Stomach smooth muscle (tissue), 2 donors: ENCODE data around the gene DEGS1.
"Not testable (repeated sequence)": the region's sequence is repeated elsewhere in the genome, so short reads cannot be mapped to it uniquely, and the experiment has no call there.

Experiments
- H3K27ac ChIP-seq: one replicate; pipeline ENCODE4 v1.7.0; 2013; ENCODE audit warnings: mild to moderate bottlenecking, low read length, inconsistent platforms
- H3K27me3 ChIP-seq, 2 donors: one replicate each; pipeline ENCODE4 v1.7.0; 2013; ENCODE audit warnings: low read length in 2 of 2; ENCODE audit not compliant: insufficient read depth in 2 of 2, control insufficient read depth in 1 of 2
- H3K36me3 ChIP-seq, 2 donors: one replicate each; pipeline ENCODE4 v1.7.0; 2013; ENCODE audit warnings: low read length in 2 of 2; ENCODE audit not compliant: control insufficient read depth in 2 of 2, insufficient read depth in 2 of 2
- H3K4me1 ChIP-seq: one replicate; pipeline ENCODE4 v1.7.0; 2013; ENCODE audit warnings: low read length; ENCODE audit not compliant: control insufficient read depth, insufficient read depth
- H3K4me3 ChIP-seq, 2 donors: one replicate each; pipeline ENCODE4 v1.7.0; 2013; ENCODE audit warnings: low read length in 2 of 2
- H3K9ac ChIP-seq, 2 donors: one replicate each; pipeline ENCODE4 v1.7.0; 2013; ENCODE audit warnings: low read length in 2 of 2, mild to moderate bottlenecking in 1 of 2
- H3K9me3 ChIP-seq, 2 donors: one replicate each; pipeline ENCODE4 v1.7.0; 2013; ENCODE audit warnings: low read length in 2 of 2; ENCODE audit not compliant: control insufficient read depth in 2 of 2
- donor health status: healthy.
- donor health status: Pancreatic carcinoma.

Gene DEGS1

GRCh38 chr1:224196813-224197600 is 14.0 kb downstream of the DEGS1 start:
- H3K27me3 ChIP-seq, result no peaks in the 10 kb centered on the region
- H3K27ac ChIP-seq, result no peak overlapping the region
- H3K9ac ChIP-seq, result no peak overlapping the region
- no peak overlapping the region for H3K4me3 ChIP-seq
- H3K36me3 ChIP-seq, result peaks cover 5 to 12% of the 10 kb centered on the region in 2 donors
- no peaks in the 10 kb centered on the region for H3K4me1 ChIP-seq
- no peaks in the 10 kb centered on the region for H3K9me3 ChIP-seq

- Histone ChIP-seq H3K9me3 (no peaks in the 10 kb centered on the region), H3K9ac (no peak overlapping the region), H3K36me3 (peaks cover 0 to 8% of the 10 kb centered on the region in 2 donors), H3K4me3 (no peak overlapping the region), H3K27ac (no peak overlapping the region), H3K27me3 (no peaks in the 10 kb centered on the region), H3K4me1 (peaks cover 6% of the 10 kb centered on the region)
Measured at GRCh38 chr1:224198572-224198971, 15.5 kb downstream of the DEGS1 start.

GRCh38 chr1:224199679-224200078 is 16.6 kb downstream of the DEGS1 start:
- Histone ChIP-seq H3K9ac (no peak overlapping the region), H3K9me3 (no peaks in the 10 kb centered on the region), H3K27ac (no peak overlapping the region), H3K27me3 (no peaks in the 10 kb centered on the region), H3K4me1 (peaks cover 14% of the 10 kb centered on the region), H3K4me3 (no peak overlapping the region), H3K36me3 (peaks cover 0 to 8% of the 10 kb centered on the region in 2 donors)

- Histone ChIP-seq H3K9ac (no peak overlapping the region), H3K36me3 (peaks cover 0 to 8% of the 10 kb centered on the region in 2 donors), H3K4me3 (no peak overlapping the region), H3K27ac (no peak overlapping the region), H3K4me1 (peaks cover 18% of the 10 kb centered on the region), H3K9me3 (no peaks in the 10 kb centered on the region), H3K27me3 (no peaks in the 10 kb centered on the region)
Measured at GRCh38 chr1:224201383-224201782, 18.3 kb downstream of the DEGS1 start.

GRCh38 chr1:224201853-224202252 is 18.8 kb downstream of the DEGS1 start:
- Histone ChIP-seq H3K9ac (no peak overlapping the region), H3K27me3 (no peaks in the 10 kb centered on the region), H3K27ac (no peak overlapping the region), H3K4me3 (no peak overlapping the region), H3K36me3 (peaks cover 0 to 8% of the 10 kb centered on the region in 2 donors), H3K4me1 (peaks cover 18% of the 10 kb centered on the region), H3K9me3 (no peaks in the 10 kb centered on the region)

- Histone ChIP-seq H3K9ac (no peak overlapping the region), H3K9me3 (no peaks in the 10 kb centered on the region), H3K27ac (no peak overlapping the region), H3K36me3 (peaks cover 0 to 8% of the 10 kb centered on the region in 2 donors), H3K4me3 (no peak overlapping the region), H3K4me1 (peaks cover 18% of the 10 kb centered on the region), H3K27me3 (no peaks in the 10 kb centered on the region)
Measured at GRCh38 chr1:224203243-224204016, 20.4 kb downstream of the DEGS1 start.

GRCh38 chr1:224205438-224205840 is 22.4 kb downstream of the DEGS1 start:
- H3K27me3 ChIP-seq, result no peaks in the 10 kb centered on the region
- H3K27ac ChIP-seq, result peak overlapping the region; percentile 24
- peaks cover 18% of the 10 kb centered on the region for H3K4me1 ChIP-seq
- peak overlapping the region in 1 of 2 donors; percentile 36 for H3K9ac ChIP-seq
- H3K36me3 ChIP-seq, result peaks cover 0 to 8% of the 10 kb centered on the region in 2 donors
- peak overlapping the region in 1 of 2 donors; percentile 58 for H3K4me3 ChIP-seq
- H3K9me3 ChIP-seq, result no peaks in the 10 kb centered on the region

- H3K27me3 ChIP-seq, H3K9me3 ChIP-seq, H3K36me3 ChIP-seq, H3K4me3 ChIP-seq: not testable (repeated sequence)
- peak overlapping the region; percentile 24 for H3K27ac ChIP-seq
- peaks cover 18% of the 10 kb centered on the region for H3K4me1 ChIP-seq
- H3K9ac ChIP-seq, result peak overlapping the region in 1 of 2 donors; percentile 36
Measured at GRCh38 chr1:224205931-224206538, 23.0 kb downstream of the DEGS1 start.

- no peaks in the 10 kb centered on the region for H3K36me3 ChIP-seq
- no peaks in the 10 kb centered on the region for H3K9me3 ChIP-seq
- H3K4me1 ChIP-seq, result no peaks in the 10 kb centered on the region
- no peaks in the 10 kb centered on the region for H3K27me3 ChIP-seq
- no peak overlapping the region for H3K4me3 ChIP-seq
- H3K9ac ChIP-seq, result no peak overlapping the region
- H3K27ac ChIP-seq, result no peak overlapping the region
Measured at GRCh38 chr1:224211206-224211962, 28.3 kb downstream of the DEGS1 start.

GRCh38 chr1:224212618-224213061 is 29.6 kb downstream of the DEGS1 start:
- no peak overlapping the region for H3K27ac ChIP-seq
- H3K9ac ChIP-seq, result no peak overlapping the region
- no peaks in the 10 kb centered on the region for H3K27me3 ChIP-seq
- no peaks in the 10 kb centered on the region for H3K9me3 ChIP-seq
- no peak overlapping the region for H3K4me3 ChIP-seq
- no peaks in the 10 kb centered on the region for H3K4me1 ChIP-seq
- no peaks in the 10 kb centered on the region for H3K36me3 ChIP-seq
